Upper lobe of left lung (tissue), 4 donors: ENCODE data around the gene TERT.
"Not testable (repeated sequence)": the region's sequence is repeated elsewhere in the genome, so short reads cannot be mapped to it uniquely, and the experiment has no call there.

Experiments
- CTCF ChIP-seq, 6 experiments: fragments of 450-650 bp in 4 of 6; fragments of 200-600 bp in 2 of 6; sonication (generic) in 2 of 6; IDR thresholded peaks; one replicate each; pipeline ENCODE4 v1.5.1; 2016 to 2019; ENCODE audit warnings: antibody characterized with exemption in 6 of 6
- EP300 ChIP-seq, 4 donors: sonication (generic); formaldehyde crosslinking; IDR thresholded peaks; one replicate each; pipeline ENCODE4 v1.5.1; 2017; ENCODE audit warnings: antibody characterized with exemption in 4 of 4, control low read depth in 2 of 4
- POLR2A ChIP-seq, 4 donors: fragments of 450-650 bp; IDR thresholded peaks; one replicate each; pipeline ENCODE4 v1.5.1; 2016 to 2017; ENCODE audit warnings: antibody characterized with exemption in 4 of 4, mild to moderate bottlenecking in 2 of 4
- POLR2AphosphoS5 ChIP-seq, 2 donors: sonication (generic); formaldehyde crosslinking; IDR thresholded peaks; one replicate each; pipeline ENCODE4 v1.5.1; 2017; ENCODE audit warnings: antibody characterized with exemption in 2 of 2

- not testable (repeated sequence) for TF ChIP-seq CTCF, POLR2AphosphoS5, POLR2A, EP300 (IDR thresholded peaks at IDR 0.05)
Measured at GRCh38 chr5:1290956-1291355, 3.9 kb downstream of the TERT start.
